ENCODE results near the gene PCDHGA1.

Gene PCDHGA1

DNA sequence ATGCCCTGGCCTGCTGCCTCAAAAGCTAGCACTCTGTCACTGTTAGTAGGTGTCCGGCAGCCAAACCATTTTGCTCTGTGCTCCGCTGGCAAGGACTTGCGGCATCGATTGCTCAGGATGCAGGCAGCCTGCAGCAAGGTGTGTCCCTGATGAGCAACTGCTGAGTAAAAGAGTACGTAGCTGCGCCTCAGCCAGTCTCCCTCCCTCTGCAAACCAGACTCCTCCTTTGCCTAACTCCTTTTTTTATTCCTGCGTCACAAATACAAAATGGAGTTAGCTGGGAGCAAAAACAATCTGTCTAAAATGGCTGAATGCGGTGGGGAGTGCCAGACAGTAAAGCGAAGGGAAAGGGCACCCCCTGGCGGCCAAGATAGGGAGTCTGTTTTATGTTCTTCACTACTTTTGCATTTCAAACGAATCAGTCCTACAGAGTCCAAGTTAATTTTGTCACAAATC lies 227.4 kb downstream of the PCDHGA1 start:
- peak; percentile 98 for DNase-seq (ENCODE audit: low read depth)
- peak overlapping the region; percentile 27 for H3K4me3 ChIP-seq (ENCODE audit: low read depth, low read length)

DNA sequence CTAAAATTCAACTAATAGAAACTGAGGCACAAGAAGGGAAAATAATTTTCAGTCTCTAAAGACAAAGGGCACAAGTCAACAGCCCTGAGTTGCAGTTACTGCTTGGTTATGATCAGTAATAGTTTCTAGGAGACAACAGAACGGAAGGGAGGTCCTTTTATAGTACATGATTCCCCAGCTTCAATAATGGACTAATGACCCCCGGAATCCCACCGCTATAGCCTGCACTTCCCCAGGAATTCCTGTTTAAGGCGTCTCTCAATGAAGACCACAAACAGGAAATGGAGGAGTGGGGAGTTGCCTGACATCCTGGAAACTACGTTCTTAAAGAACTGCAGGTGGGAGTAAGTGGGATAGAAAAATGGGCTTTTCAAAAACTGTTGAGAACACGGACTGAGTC lies 227.8 kb downstream of the PCDHGA1 start:
- no peak for DNase-seq (ENCODE audit: low read depth)
- no peak overlapping the region for H3K4me3 ChIP-seq (ENCODE audit: low read depth, low read length)

DNA sequence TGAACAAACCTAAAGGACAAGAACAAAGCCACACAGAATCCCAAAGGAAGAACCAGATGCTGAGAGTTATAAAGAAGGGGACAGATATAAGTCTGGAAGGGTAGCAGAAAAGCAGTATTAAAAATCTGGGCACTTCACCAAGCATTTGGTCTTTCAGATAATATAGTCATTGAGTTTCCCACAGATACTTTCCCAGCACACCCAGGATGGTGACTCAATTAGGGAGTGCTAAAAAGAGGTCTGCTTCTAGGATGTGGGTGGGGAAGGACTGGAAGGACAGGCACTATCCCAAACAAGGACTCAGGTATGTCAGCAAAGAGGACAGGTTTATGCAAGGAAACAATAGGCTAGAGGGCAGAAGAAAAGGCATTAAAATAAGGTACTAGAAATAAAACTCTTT lies 229.1 kb downstream of the PCDHGA1 start:
- peak; percentile 57 for DNase-seq (ENCODE audit: low read depth)
- H3K4me3 ChIP-seq (ENCODE audit: low read depth, low read length): no peak overlapping the region

DNA sequence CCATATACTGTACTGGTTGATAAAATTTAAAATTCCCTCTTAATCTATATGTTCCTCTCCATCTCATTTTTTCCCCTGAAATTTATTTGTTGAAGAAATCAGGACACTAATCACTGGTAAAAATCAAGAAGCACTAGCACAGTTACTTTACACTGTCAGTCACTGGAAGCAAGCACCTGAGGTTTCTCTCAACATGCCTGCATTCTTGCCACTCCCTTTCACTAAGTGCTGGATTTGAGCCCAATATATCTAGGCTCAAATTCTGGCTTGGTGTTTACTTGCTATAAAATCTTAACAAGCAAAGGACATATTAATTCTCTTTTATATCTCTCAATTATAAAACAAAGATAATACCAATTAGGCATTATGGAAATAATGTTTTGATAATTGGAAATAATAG lies 229.8 kb downstream of the PCDHGA1 start:
- no peak overlapping the region for H3K4me3 ChIP-seq (ENCODE audit: low read depth, low read length)
- DNase-seq (ENCODE audit: low read depth): no peak

DNA sequence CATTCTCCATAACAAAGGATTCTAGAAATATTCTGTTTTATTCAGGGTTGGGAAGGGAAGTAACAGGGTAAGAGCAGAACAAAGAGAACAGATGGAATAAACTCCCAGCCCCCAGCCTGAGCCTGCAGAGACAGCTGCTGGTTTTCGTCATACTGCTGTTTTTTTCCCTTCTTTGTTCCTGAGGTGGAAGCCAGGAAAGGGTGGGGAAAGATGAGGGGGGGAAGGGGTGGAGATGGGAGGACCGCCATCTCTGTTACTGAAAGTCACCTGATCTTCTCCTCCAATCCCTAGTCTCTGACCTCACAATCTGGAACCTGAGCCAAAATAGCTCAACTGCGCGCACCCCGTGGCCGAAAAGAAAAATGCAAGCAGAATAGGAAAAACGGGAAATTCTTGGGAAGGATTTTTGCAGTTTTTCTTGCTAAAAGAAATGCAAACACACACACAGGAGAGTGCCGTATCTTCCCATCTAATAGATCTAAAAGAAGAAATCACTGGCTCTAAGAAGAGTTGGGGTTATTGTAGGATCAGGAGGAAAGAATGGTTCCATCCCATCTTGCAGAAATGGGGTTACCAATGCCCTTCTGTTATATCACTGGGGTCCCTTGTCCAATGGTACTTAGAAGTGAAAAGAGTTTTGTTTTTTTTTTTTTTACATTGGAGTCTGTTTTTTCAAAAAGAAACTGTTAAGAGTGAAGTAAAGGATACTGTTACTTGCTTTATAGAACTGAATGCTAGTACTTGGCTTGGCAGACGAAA lies 230.6 kb downstream of the PCDHGA1 start:
- no peak overlapping the region for H3K4me3 ChIP-seq (ENCODE audit: low read depth, low read length)
- peak; percentile 97 for DNase-seq (ENCODE audit: low read depth)

Data from skeletal muscle cell (primary cell).